ENCODE measurements around the gene MYO3A.

- TF ChIP-seq CTCF (IDR thresholded peaks at IDR 0.05), result no peak
- no peak for TF ChIP-seq EP300 (IDR thresholded peaks at IDR 0.05)
- no peak for TF ChIP-seq POLR2A (IDR thresholded peaks at IDR 0.05)
Measured at GRCh38 chr10:26031300-26031699, 97.3 kb downstream of the MYO3A start.

Data from tibial nerve (tissue), 4 donors.